ENCODE measurements around the gene ZFYVE28. TPM values are rescaled to one million over a fixed set of nuclear protein-coding genes. Genes with fewer than 3 reads are reported as not detected.

Gene ZFYVE28
- total RNA-seq, 3 donors from 2014 or later (not counting 1 experiment from before 2014, with no cell fraction given): 85.4 to 107 (median 104) TPM

DNA sequence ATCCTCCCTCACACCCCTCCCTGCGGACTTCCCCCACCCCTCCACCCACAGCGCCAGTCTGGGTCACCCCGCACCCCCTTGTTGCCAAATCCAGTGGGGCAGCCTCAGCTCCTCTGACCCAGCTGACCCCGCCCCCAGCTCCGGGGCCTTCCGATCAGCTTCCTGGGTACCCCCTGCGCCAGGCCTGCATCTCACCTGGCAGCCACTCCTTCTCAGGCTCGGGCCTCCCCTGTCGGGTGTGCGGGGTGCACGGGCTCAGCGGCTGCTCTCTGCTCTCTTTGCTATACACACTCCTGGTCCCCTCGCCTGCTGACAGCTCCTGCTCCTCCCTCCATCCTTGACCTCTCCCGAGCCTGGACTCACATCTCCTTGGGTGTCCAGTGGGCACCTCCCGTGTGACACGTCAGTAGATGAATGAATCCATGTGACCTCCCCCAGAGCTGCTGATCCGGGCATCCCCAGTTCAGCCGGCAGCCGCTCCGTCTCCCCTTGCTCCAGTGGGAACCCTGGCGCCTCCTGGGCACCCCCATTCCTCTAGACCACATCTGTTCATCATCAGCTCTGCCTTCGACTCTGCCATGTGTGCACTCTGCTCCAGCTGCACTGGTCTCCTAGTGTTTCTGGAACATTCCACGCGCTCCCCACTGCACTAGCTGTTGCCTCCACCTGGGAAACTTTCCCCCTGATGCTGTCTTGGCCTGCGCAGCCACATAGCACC is 10.2 kb upstream of the ZFYVE28 start:
- H3K36me3 Mint-ChIP-seq: no peaks in the 10 kb centered on the region
- no peak overlapping the region for H3K27ac Mint-ChIP-seq
- H3K9me3 Mint-ChIP-seq: no peaks in the 10 kb centered on the region

GRCh38 chr4:2427383-2428334 is 9.2 kb upstream of the ZFYVE28 start:
- WGBS (ENCODE audit: insufficient coverage): 95% methylated on average over 23 of the region's 23 CpGs
- Histone ChIP-seq H3K27ac (ENCODE audit: low read length) (no peak overlapping the region), H3K27me3 (ENCODE audit: control insufficient read depth, insufficient read depth, low read length) (no peaks in the 10 kb centered on the region), H3K4me3 (ENCODE audit: low read length) (no peak overlapping the region), H3K9me3 (ENCODE audit: control insufficient read depth, insufficient read depth, low read length) (no peaks in the 10 kb centered on the region), H3K4me1 (ENCODE audit: control insufficient read depth, insufficient read depth, low read length) (no peaks in the 10 kb centered on the region), H3K36me3 (ENCODE audit: control insufficient read depth, insufficient read depth, low read length) (no peaks in the 10 kb centered on the region)
- Mint-ChIP-seq H3K4me3 (no peak overlapping the region), H3K9me3 (no peaks in the 10 kb centered on the region), H3K27me3 (ENCODE audit: low read depth in 2 of 2) (peaks cover under 1 to 5% of the 10 kb centered on the region in 2 donors), H3K27ac (no peak overlapping the region), H3K36me3 (no peaks in the 10 kb centered on the region), H3K4me1 (peaks cover 0 to 4% of the 10 kb centered on the region in 2 donors)
- DNase-seq: no peak
- ATAC-seq: no peak
- intact Hi-C loops (cut with micrococcal nuclease): no loop called here
- TF ChIP-seq, protein P1, sequence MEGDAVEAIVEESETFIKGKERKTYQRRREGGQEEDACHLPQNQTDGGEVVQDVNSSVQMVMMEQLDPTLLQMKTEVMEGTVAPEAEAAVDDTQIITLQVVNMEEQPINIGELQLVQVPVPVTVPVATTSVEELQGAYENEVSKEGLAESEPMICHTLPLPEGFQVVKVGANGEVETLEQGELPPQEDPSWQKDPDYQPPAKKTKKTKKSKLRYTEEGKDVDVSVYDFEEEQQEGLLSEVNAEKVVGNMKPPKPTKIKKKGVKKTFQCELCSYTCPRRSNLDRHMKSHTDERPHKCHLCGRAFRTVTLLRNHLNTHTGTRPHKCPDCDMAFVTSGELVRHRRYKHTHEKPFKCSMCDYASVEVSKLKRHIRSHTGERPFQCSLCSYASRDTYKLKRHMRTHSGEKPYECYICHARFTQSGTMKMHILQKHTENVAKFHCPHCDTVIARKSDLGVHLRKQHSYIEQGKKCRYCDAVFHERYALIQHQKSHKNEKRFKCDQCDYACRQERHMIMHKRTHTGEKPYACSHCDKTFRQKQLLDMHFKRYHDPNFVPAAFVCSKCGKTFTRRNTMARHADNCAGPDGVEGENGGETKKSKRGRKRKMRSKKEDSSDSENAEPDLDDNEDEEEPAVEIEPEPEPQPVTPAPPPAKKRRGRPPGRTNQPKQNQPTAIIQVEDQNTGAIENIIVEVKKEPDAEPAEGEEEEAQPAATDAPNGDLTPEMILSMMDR (IDR thresholded peaks at IDR 0.05): no peak

More for the DNA sequence above, 10.2 kb upstream of the ZFYVE28 start:
- peaks cover 0 to 4% of the 10 kb centered on the region in 2 donors for H3K4me1 Mint-ChIP-seq
- no peaks in the 10 kb centered on the region for H3K36me3 ChIP-seq (ENCODE audit: control insufficient read depth, insufficient read depth, low read length)
- H3K9me3 ChIP-seq (ENCODE audit: control insufficient read depth, insufficient read depth, low read length): no peaks in the 10 kb centered on the region
- no peak overlapping the region for H3K4me3 ChIP-seq (ENCODE audit: low read length)
- H3K4me1 ChIP-seq (ENCODE audit: control insufficient read depth, insufficient read depth, low read length): no peaks in the 10 kb centered on the region
- WGBS (ENCODE audit: insufficient coverage): 89% methylated on average over 24 of the region's 25 CpGs
- H3K4me3 Mint-ChIP-seq: no peak overlapping the region
- H3K27me3 Mint-ChIP-seq (ENCODE audit: low read depth in 2 of 2): peaks cover 0 to 5% of the 10 kb centered on the region in 2 donors
- intact Hi-C loops (cut with micrococcal nuclease): no loop called here
- H3K27ac ChIP-seq (ENCODE audit: low read length): no peak overlapping the region
- TF ChIP-seq, protein P1 (IDR thresholded peaks at IDR 0.05): no peak
- H3K27me3 ChIP-seq (ENCODE audit: control insufficient read depth, insufficient read depth, low read length): no peaks in the 10 kb centered on the region
- DNase-seq (no peak), ATAC-seq (no peak)

GRCh38 chr4:2426711-2427275 is 8.3 kb upstream of the ZFYVE28 start:
- TF ChIP-seq, protein P1 (IDR thresholded peaks at IDR 0.05): no peak
- no peaks in the 10 kb centered on the region for H3K9me3 Mint-ChIP-seq
- no peak overlapping the region for H3K27ac Mint-ChIP-seq
- DNase-seq (no peak), ATAC-seq (no peak)
- H3K4me1 Mint-ChIP-seq: peaks cover 0 to 4% of the 10 kb centered on the region in 2 donors
- intact Hi-C loops (cut with micrococcal nuclease): no loop called here
- no peak overlapping the region for H3K4me3 Mint-ChIP-seq
- no peaks in the 10 kb centered on the region for H3K9me3 ChIP-seq (ENCODE audit: control insufficient read depth, insufficient read depth, low read length)
- no peaks in the 10 kb centered on the region for H3K4me1 ChIP-seq (ENCODE audit: control insufficient read depth, insufficient read depth, low read length)
- no peaks in the 10 kb centered on the region for H3K36me3 ChIP-seq (ENCODE audit: control insufficient read depth, insufficient read depth, low read length)
- no peak overlapping the region for H3K27ac ChIP-seq (ENCODE audit: low read length)
- no peak overlapping the region for H3K4me3 ChIP-seq (ENCODE audit: low read length)
- WGBS (ENCODE audit: insufficient coverage): 85% methylated on average over 13 of the region's 13 CpGs
- H3K27me3 Mint-ChIP-seq (ENCODE audit: low read depth in 2 of 2): peaks cover 5 to 8% of the 10 kb centered on the region in 2 donors
- no peaks in the 10 kb centered on the region for H3K36me3 Mint-ChIP-seq
- H3K27me3 ChIP-seq (ENCODE audit: control insufficient read depth, insufficient read depth, low read length): peaks cover 2% of the 10 kb centered on the region

All from natural killer cell (primary cell).